HG03135 (cell line): ENCODE results near the gene SLC25A52.
A peak's percentile ranks its signal among the peaks of the same experiment; 100 is the strongest.
"Not testable (repeated sequence)": the region's sequence is repeated elsewhere in the genome, so short reads cannot be mapped to it uniquely, and the experiment has no call there.

Source experiments
- ATAC-seq: cut with Tn5 transposase; IDR thresholded peaks from one replicate; pipeline ENCODE4 v1.9.1; 2021; ENCODE audit warnings: mild to moderate bottlenecking, moderate library complexity; ENCODE audit not compliant: unreplicated experiment

SLC25A52 gene

GRCh38 chr18:31741097-31741735 is 19.5 kb downstream of the SLC25A52 start:
- ATAC-seq: no peak

- ATAC-seq: no peak
These were observed 20.5 kb downstream of the SLC25A52 start for GRCh38 chr18:31740180-31740579.

- ATAC-seq: no peak
These were observed 21.0 kb downstream of the SLC25A52 start for GRCh38 chr18:31739651-31740050.

- no peak for ATAC-seq
These were observed 21.9 kb downstream of the SLC25A52 start for GRCh38 chr18:31738460-31739407.

GRCh38 chr18:31736630-31737029 is 24.1 kb downstream of the SLC25A52 start:
- ATAC-seq: no peak

- no peak for ATAC-seq
These were observed 29.1 kb downstream of the SLC25A52 start for GRCh38 chr18:31731628-31732027.

- ATAC-seq: not testable (repeated sequence)
These were observed 31.5 kb downstream of the SLC25A52 start for GRCh38 chr18:31729196-31729595.

- ATAC-seq: no peak
These were observed 36.5 kb downstream of the SLC25A52 start for GRCh38 chr18:31723990-31724711.

- ATAC-seq: no peak
These were observed 37.1 kb downstream of the SLC25A52 start for GRCh38 chr18:31723639-31723989.

- ATAC-seq: peak; percentile 89
These were observed 38.2 kb downstream of the SLC25A52 start for GRCh38 chr18:31722369-31722957.

- no peak for ATAC-seq
These were observed 39.1 kb downstream of the SLC25A52 start for GRCh38 chr18:31721601-31722000.

GRCh38 chr18:31720867-31721266 is 39.8 kb downstream of the SLC25A52 start:
- ATAC-seq: no peak

- no peak for ATAC-seq
These were observed 41.2 kb downstream of the SLC25A52 start for GRCh38 chr18:31719363-31720006.

- ATAC-seq: no peak
These were observed 42.3 kb downstream of the SLC25A52 start for GRCh38 chr18:31718386-31718785.

GRCh38 chr18:31716362-31716761 is 44.3 kb downstream of the SLC25A52 start:
- ATAC-seq: no peak

GRCh38 chr18:31711365-31712172 is 49.1 kb downstream of the SLC25A52 start:
- ATAC-seq: no peak

GRCh38 chr18:31710826-31711225 is 49.9 kb downstream of the SLC25A52 start:
- no peak for ATAC-seq
